HL-60/S4 treated with phorbol 12-myristate 13-acetate at 8.2 ng/mL for 4 days and 3 days (cell line): ENCODE data around the gene CRYBA4.

ENCODE experiments used
- in situ Hi-C: fragments of 300-500 bp; cut with MboI; formaldehyde crosslinking; loops from 2 replicates; pipeline ENCODE4 v1.15.0; 2022; ENCODE audit warnings: low sequenced_read_pairs

Gene CRYBA4

DNA sequence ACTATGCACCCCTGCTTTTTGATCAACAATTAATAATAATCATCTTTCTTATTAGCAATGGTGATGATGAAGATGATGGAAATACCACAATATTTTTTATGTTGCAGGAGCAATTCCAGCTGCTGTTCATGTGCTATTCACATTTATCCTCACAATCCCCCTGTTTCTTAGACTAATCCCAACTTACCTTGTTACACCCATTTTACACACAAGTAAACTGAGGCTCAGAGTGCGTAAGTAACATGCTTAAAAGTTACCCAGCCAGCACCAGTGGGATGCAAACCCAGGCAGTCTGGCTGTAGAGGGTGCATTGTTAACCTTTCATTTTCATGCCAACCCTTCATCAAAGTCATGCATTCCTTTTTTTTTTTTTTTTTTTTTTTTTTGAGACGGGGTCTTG, 1.6 kb upstream of the CRYBA4 start:
- in situ Hi-C loops, result no loop called here

DNA sequence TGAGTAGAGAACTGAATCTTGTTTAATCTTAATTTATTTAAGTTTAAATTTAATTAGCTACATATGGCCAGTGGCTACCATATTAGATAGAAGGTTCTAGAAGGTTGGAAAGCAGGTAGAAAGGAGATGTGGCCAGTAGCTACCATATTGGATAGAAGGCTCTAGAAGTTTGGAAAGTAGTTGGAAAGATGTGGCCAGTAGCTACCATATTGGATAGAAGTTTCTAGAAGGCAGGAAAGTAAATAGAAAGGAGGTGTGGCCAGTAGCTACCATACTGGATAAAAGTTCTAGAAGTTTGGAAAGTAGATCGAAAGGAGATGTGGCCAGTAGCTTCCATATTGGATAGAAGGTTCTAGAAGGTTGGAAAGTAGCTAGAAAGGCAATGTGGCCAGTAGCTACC, 2.2 kb downstream of the CRYBA4 start:
- in situ Hi-C loops, result no loop called here

DNA sequence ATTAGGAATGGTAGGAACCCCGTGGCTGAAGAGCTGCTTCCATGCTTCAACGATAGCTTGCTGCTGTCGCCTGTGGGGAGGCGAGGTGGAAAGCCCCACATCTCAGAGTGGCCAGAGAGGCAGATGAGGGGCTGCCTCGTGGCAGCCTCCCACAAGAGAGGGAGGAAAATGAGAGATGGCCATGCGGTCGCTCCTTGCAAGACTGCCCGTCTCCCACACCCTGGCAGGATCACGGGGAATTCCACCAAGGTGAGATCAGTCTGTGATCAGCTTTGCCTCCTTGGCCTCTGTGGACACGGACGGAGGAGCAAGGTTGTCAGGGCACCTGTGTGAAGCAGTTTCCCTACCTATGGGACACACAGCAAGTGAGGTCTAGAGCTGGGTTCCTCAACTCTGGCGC, 3.0 kb downstream of the CRYBA4 start:
- in situ Hi-C loops, result no loop called here

DNA sequence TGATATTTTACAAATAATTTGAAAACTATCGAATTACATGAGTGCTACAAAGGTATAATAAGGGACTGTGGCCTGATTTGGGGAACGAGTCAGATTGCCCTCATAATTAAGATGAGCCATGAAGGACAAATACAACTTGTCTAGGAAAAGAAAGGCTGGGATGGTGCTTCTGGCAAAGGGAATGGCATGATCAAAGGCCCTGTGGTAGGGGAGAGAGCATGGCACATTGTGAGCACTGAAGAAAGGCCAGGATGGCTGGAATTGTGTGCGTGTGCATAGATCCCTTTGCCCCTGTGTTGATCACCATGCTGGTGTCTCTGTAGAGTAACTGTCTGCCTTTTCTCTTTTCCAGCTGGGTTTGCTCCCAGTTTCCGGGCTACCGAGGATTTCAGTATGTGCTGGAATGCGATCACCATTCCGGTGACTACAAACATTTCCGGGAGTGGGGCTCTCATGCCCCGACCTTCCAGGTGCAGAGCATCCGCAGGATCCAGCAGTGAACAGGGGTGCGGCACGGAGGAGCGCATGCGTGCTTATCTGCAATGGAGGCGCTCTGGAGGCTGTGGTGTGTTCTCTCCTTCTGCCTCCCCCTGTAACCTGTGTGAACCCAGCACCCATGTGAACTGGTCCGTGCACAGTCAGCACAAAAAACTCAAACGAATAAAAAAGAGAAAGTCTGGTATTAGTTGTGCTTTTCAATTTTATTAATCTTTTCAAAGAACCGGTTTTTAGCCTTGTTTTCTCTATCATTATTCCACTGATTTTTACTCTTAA, 8.4 kb downstream of the CRYBA4 start:
- in situ Hi-C loops, result no loop called here

DNA sequence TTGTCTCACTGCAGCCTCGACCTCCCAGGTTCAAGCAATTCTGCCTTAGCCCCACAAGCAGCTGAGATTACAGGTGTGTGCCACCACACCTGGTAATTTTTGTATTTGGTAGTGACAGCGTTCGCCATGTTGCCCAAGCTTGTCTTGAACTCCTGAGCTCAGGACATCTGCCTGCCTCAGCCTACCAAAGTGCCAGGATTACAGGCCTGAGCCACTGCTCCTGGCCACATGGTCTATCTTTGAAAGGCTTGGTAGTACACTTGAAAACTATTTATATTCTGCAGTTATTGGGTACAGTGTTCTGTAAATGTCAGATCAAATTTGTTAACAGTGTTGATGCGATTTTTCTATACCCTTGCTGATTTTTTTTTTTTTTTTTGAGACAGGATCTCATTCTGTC, 9.5 kb downstream of the CRYBA4 start:
- in situ Hi-C loops, result no loop called here

DNA sequence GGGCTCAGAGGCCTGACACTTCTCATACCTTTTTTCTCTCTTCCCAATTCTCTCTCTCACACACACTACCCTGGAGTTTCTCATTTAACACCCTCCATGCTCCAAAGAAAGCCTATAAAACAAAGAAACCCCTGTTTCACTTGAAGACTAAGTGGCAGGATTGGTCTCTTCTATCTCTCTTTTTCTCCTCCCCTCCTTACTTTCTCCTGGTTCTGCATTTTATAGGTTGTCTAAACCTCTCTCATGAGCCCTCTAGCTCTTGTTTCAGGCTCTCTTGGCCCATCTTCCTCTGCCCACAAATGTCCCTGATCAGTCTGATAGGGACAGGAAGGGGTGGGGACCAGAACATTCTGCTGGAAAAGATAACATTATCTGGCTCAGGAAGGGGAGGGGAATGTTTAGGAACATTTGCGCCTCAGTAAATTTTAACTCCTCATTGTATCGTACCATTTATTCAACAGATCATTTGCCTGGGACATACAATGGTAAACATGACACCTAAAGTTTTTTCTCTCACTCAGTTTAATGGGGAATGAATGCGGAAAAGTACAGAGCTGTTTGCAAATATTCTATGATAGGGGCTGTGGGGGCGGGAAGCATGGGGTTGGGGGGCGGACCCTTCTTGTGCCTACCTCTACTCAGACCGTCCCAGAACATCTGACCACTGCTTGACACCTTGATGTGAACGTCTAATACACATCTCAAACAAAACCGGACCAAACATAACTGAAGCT, 10.8 kb downstream of the CRYBA4 start:
- in situ Hi-C loops, result no loop called here

DNA sequence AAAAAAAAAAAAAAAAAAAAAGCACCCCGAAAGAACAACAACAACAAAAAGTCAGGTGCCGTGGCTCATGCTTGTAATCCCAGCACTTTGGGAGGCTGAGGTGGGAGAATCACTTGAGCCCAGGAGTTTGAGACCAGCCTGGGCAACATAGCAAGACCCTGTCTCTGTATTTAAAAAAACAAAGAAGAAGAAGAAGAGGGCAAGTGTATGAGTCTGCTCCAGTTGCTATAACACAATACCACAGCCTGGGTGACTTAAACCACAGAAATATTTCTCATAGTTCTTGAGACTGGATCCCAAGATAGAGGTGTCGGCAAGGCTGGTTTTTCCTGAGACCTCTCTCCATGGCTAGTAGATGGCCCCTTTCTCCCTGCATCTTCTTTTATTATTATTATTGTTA, 12.4 kb downstream of the CRYBA4 start:
- in situ Hi-C loops, result no loop called here

DNA sequence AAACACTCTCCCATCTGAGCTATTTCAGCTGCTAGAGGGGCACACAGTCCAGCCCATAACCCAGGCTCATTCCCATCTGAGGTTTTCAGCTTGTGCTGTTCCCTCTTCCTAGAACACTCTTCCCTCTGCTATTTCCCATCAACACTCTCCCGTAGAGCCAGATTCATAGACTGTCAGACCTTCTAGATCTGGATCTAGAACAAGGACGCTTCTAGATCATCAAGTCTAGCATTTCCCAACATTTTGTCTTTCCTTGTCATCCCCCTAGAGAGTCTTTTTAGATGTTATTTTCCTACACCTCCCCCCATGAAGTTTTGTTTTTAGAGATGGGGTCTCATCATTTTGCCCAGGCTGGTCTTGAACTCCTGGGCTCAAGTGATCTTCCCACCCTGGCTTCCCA, 13.4 kb downstream of the CRYBA4 start:
- in situ Hi-C loops, result no loop called here

DNA sequence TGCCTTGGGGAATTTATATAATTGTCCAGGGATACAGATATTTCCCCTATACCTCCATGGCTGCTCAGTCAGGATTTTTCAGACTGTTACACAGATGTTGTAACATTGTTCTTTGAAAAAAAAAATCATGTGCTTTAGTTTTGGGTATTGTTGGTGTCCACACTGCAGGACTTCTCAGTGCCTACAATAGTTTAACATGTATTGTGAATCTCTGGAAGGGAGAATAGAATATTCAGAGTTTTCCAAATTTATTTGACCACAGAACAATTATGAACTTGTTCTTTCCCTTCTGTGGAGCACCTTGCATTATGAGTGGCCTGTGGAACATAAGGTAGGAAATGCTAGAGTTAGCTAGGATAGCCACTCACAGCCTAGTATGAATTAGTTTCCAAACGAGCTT, 14.5 kb downstream of the CRYBA4 start:
- in situ Hi-C loops, result no loop called here

DNA sequence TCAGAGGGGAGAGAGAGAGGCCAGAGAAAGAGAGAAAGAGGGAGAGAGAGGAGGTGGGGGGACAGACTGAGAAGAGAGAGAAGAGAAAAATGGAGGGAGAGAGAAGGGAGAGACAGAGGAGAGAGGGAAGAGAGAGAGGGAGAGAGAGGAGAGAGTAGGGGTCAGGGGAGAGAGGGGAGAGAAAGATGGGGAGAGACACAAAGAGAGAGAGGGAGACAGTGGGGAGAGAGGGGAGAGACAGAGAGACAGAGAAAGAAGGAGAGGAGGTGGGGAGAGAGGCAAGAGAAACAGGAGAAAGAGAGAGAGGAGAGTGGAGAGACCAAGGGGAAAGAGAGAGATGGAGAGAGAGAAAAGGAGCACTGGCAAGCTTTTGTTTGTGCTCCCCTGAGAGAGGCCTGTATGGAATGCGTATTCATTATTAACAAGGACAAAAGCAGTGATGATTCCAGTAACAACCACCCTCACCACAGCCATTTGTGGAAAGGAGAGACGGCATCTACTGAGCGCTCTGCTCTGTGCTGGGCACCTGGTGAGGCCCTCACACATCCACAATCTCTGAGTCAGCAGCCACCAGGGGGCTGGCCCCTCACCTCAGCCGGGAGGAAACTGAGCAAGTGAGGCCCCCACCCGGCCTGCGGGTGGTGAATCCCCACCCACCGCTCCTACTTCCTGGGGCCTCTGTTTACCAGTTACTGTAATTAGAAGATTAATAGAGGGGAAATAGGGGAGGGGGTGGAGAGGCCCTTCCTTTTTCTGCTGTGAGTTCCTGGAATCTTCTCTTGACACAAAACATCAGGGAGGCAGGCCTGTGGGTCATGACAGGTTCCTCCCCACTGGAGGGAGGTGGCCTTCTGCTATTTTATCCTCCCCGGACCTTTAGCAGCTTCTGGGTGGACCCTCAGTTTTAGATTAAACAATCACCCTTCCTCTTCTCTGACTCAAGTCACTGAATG, 21.0 kb downstream of the CRYBA4 start:
- in situ Hi-C loops, result no loop called here

DNA sequence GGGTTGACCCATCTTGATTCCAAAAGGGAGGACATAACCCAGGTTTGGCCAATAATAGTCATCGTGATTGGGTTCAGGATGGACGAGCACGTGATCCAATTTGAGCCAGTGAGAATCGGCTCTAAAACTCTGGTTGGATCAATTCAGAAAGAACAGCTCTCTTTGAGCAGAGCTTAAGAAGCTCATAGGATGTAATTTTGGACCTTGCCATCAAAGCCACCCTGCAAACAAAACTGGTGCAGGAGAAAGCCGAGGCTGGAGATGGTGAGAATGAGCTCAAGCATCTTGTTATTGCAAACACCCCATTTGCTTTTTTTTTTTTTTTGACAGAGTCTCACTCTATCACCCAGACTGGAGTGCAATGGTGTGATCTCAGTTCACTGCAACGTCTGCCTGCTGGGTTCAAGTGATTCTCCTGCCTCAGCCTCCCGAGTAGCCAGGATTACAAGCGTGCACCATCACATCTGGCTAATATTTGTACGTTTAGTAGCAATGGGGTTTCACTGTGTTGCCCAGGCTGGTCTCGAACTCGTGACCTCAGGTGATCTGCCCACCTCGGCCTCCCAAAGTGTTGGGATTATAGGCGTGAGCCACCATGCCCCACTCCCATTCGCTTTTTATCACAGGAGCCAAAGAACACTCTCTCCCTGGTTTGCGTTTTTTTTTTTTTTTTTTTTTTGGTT, 21.8 kb downstream of the CRYBA4 start:
- in situ Hi-C loops, result no loop called here

DNA sequence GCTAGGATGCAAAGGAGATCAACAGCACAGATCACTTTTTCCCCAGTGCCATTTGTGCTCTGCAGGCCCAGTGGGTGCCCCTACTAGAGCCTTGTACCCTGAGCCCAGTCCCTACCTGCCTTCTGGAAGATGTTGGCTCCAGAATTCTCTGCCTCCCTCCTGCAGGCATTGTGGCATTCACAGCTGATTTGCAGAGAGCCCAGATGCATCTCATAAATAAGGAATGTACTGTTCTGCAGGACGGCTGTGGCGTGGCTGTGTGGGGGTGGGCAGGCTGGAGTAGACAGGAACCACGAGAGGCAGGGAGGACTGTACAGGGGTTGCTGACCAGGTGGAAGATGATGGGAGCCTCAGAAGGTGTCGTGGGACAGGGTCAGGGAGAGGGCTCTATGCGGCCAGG, 24.4 kb downstream of the CRYBA4 start:
- in situ Hi-C loops, result no loop called here

DNA sequence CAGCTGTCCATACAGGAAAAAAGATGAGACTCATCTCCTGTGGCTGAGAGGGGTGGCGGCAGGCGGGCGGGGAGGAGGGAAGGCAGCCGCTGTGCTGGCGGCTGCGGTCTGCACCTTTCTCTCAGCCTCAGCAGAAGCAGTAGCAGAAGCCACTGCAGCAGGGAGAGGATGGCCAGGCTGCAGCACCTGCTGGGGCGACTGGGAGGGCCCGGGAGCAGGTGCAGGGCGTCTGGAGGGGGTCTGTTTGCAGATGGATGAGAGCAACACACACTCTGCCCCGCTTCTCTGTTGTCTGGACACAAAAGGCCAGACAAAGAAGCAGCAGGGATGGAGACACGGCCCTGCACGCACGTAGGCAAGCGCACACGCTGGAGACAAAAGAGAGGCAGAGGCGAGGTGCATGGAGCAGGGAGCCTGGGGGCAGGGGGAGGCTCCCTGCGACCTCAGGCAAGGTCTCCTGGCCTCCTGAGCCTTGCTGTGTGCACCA, 26.3 kb downstream of the CRYBA4 start:
- in situ Hi-C loops, result no loop called here

DNA sequence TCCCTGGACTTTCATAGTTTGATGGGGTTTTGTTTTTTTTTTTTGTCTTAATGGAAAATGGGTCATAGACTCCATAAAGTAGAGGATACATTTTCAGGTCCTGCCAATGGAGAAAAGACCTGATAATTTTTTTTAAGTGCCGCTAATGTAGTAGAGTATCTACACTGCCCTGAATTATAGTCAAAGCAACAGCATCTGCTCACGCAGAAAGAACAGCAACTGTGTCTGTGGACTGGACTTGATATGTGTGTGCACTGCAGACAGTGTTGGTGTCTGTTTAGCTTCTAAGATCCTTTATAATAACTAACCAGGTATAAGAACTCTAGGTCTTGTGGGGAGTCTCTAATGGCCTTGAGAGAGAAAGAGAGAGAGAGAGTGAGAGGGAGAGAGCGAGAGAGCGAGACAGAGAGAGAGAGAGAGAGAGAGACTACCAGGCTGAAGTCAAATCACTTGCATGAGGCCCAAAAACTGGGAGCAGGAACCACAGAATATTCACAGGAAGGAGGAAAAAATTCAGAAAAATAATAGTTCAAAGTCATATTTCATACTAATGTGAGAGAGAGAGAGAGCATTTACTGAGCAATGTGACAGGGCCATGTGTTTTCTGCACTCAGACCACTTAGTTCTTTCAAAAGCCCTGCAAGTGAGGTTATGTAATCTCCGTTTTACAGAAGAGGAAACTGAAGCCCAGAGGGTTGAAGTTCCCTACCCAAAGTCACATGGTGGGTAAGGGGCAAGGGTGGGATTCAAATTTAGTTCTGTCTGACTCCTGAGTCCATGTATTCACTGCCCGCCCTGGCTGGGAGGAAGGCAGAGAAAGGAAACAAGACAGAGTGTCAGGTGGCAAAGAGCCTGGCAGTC, 27.0 kb downstream of the CRYBA4 start:
- in situ Hi-C loops, result no loop called here

DNA sequence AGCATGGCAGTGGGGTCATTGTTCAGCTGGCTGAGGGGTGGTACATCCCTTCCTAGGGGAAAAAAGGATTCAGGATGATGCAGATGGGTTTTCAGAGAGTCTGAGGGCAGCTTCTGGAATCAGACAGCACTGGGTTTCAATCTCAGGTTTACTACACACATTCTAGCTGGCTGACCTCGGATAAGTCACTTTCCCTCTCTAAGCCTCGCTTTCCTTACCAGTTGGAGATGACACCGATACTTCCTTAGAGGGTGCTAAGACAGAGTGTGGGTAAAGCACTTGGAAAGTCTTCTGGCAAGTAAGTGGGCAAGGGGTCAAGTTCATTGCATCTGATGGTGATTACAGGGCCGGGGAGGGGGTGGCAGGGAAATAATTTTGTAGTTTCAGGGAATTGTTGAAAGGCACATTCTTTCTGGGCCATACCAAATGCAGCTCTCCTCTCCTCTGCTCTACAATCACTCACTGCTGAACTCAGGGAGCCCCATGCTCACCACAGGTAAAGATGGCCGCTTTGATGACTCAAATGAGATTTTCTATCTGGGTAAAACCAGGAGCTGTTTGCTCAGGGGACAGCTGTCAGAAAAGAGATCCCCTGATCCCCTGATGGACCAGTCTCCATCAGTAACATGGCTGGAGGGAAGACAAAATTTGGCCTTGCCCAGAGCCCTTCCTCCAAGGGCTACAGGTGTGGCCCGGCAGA, 29.1 kb downstream of the CRYBA4 start:
- in situ Hi-C loops, result no loop called here

DNA sequence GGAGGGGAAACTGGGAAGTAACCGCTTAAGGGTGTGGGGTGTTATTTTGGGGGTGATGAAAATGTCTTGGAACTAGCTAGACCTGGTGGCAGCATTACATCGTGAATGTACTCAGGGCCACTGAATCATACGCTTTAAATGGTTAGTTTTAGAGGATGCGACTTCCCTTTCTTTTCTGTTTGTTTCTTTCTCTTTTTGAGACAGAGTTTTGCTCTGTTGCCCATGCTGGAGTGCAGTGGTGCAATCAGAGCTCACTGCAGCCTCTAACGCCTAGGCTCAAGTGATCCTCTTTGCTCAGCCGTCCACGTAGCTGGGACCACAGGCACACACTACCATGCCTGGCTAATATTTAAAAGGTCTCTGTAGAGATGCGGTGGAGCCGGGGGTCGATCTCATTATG, 30.1 kb downstream of the CRYBA4 start:
- in situ Hi-C loops, result no loop called here

DNA sequence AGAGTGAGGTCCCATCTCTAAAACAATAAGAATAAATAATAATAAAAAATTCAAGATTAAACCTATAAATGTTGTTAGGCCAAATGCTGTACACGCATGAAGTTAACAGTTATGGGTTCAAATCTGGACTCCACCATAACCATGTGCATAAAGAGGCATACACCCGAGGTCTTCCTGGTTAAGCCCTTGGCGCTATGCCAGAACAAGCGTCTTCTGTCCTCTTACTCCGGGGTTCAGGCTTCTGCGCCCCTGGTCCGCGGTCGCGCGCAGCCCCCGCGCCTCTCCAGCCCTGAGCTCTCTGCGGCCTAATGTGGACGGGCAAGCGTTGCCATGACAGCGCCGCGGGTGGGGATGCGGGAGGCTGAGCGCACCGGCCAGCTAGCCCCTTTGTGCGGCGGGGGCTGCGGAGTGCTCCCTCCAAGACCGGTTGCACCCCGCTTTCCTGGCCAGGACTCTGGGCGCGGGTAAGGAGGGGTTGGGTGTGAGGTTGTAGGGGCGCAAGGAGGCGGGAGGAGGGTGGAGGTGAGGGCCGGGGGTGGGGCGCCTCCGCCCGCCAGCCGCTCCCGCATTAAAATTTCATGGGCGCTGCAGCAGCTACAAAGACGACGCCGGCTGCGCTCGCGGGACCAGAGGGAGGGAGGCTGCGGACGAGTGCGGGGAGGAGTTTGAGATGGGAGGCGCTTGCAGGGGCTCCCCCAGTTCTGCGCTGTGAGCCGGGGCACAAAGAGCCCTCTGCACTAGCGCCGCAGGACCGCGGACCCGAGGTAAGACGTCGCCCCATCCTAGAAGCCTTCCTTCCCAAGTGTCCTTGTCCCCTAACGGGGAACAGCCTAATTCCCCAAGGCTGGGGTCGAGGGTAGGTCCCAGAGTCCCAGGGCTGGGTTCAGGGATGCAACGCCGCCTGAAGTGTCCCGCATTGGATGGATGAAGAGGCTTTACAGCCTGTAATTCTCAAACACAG, 35.4 kb downstream of the CRYBA4 start, which contains the start of gene MIAT:
MIAT (plus strand) TSS at position 698 of the 961 bp plus-strand sequence.
- in situ Hi-C loops, result no loop called here

DNA sequence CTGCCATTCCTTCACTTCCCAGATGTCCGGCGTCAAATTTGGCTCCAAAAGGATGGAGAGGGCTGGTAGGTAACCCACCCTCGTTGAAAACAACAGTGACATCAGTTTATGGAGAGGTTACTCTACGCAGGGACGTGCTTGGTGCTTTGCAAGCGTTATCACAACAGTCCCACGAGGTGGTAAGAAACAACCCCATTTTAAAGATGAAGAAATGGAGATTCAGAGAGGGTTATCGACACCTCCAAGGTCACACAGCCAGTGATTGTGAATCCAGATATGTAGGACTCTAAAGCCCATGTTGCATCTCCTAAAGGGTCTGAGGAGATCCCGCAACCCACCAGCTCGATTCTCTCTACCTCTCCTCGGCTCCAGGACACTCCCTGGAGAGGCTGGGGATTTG, 36.4 kb downstream of the CRYBA4 start:
- in situ Hi-C loops, result no loop called here
